Upper lobe of left lung (tissue), 4 donors: Measurements from ENCODE around the gene UGCG.

Experiments used
- EP300 ChIP-seq, 4 donors: sonication (generic); formaldehyde crosslinking; IDR thresholded peaks; one replicate each; pipeline ENCODE4 v1.5.1; 2017; ENCODE audit warnings: antibody characterized with exemption in 4 of 4, control low read depth in 2 of 4
- POLR2A ChIP-seq, 4 donors: fragments of 450-650 bp; IDR thresholded peaks; one replicate each; pipeline ENCODE4 v1.5.1; 2016 to 2017; ENCODE audit warnings: antibody characterized with exemption in 4 of 4, mild to moderate bottlenecking in 2 of 4

GRCh38 chr9:111961575-111961974, 65.0 kb downstream of the UGCG start:
- no peak for TF ChIP-seq EP300 (IDR thresholded peaks at IDR 0.05)
- TF ChIP-seq POLR2A (IDR thresholded peaks at IDR 0.05) = no peak
